Lower leg skin (tissue), 3 donors: ENCODE data around the gene ZBTB21.

ENCODE experiments used
- POLR2A ChIP-seq, 2 donors: fragments of 450-650 bp; IDR thresholded peaks; one replicate each; pipeline ENCODE4 v1.6.1; 2016 to 2017; ENCODE audit warnings: antibody characterized with exemption in 2 of 2, mild to moderate bottlenecking in 1 of 2, moderate library complexity in 1 of 2
- TF ChIP-seq, protein P1 (sequence below), 3 donors: fragments of 450-650 bp; IDR thresholded peaks; one replicate each; pipeline ENCODE4 v1.5.1; 2016; ENCODE audit warnings: antibody characterized with exemption in 3 of 3, mild to moderate bottlenecking in 3 of 3, moderate library complexity in 2 of 3

DNA sequence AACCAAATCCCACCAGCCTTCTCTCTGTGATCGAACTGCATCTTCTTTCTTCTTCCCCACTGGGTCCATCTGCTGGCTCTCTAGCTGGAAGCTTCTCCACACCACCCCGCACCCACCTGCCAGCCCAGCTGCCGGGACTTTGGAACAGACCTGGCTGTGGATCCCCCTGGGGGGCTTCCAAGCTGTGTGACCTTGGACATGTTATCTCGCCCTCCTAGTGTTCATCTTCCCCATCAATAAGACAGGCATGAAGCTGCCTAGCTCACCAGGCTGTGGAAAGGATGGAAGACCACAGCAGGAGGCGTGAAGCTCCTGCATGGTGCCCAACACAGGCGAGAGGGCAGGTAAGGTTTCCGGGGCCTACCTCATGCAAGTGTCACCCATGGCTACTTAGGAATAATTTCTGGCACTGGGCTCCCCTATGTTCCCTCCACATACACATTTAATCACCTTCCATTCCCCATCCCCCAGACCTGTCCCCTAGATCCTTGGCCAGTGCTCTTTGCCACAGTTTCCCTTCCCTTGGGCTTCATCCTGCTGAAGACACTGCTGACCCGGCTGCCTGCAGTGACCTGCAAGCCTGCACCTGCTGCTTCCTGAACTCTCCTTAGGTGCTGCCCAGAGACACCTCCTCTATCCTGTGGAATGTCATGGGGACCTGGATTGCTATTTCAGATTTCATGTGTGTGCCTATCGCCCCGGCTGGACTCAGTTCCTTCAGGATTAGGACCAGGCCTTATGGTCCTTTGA is 43.1 kb downstream of the ZBTB21 start:
- TF ChIP-seq, protein P1, sequence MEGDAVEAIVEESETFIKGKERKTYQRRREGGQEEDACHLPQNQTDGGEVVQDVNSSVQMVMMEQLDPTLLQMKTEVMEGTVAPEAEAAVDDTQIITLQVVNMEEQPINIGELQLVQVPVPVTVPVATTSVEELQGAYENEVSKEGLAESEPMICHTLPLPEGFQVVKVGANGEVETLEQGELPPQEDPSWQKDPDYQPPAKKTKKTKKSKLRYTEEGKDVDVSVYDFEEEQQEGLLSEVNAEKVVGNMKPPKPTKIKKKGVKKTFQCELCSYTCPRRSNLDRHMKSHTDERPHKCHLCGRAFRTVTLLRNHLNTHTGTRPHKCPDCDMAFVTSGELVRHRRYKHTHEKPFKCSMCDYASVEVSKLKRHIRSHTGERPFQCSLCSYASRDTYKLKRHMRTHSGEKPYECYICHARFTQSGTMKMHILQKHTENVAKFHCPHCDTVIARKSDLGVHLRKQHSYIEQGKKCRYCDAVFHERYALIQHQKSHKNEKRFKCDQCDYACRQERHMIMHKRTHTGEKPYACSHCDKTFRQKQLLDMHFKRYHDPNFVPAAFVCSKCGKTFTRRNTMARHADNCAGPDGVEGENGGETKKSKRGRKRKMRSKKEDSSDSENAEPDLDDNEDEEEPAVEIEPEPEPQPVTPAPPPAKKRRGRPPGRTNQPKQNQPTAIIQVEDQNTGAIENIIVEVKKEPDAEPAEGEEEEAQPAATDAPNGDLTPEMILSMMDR (IDR thresholded peaks at IDR 0.05), result no peak
- TF ChIP-seq POLR2A (IDR thresholded peaks at IDR 0.05), result no peak
